Progenitor cell of endocrine pancreas (in vitro differentiated cells): ENCODE data around the gene FOXP2. TPM values are rescaled to one million over a fixed set of nuclear protein-coding genes. Genes with fewer than 3 reads are reported as not detected.

ENCODE experiments used
- DNase-seq: peaks from one replicate; pipeline ENCODE4 v3.0.0; 2021; ENCODE audit warnings: low spot score; ENCODE audit not compliant: unreplicated experiment
- H3K27ac Mint-ChIP-seq: 2 replicates; pipeline ENCODE4 v1.8.0; 2021; ENCODE audit warnings: mild to moderate bottlenecking, moderate library complexity, mixed read lengths
- H3K27me3 Mint-ChIP-seq: 2 replicates; pipeline ENCODE4 v1.8.0; 2021; ENCODE audit warnings: mixed read lengths
- H3K36me3 Mint-ChIP-seq: 2 replicates; pipeline ENCODE4 v1.8.0; 2022; ENCODE audit warnings: mixed read lengths; ENCODE audit not compliant: insufficient read depth
- H3K4me1 Mint-ChIP-seq: 2 replicates; pipeline ENCODE4 v1.8.0; 2021; ENCODE audit warnings: low read depth, mixed read lengths
- H3K4me3 Mint-ChIP-seq: 2 replicates; pipeline ENCODE4 v1.8.0; 2021; ENCODE audit warnings: low read depth, mild to moderate bottlenecking, moderate library complexity, mixed read lengths
- H3K9me3 Mint-ChIP-seq: 2 replicates; pipeline ENCODE4 v1.8.0; 2021; ENCODE audit warnings: low read depth, mixed read lengths
- CTCF ChIP-seq: fragments of 200-600 bp; sonication (generic); IDR thresholded peaks from one replicate; pipeline ENCODE4 v1.5.0; 2021; ENCODE audit warnings: antibody characterized with exemption, mild to moderate bottlenecking; ENCODE audit not compliant: unreplicated experiment
- total RNA-seq: library from RNA; stranded (reverse); gene quantifications from 2 replicates; pipeline ENCODE4 v1.2.1, GENCODE V29; 2021

The FOXP2 gene
- total RNA-seq, 1 donor from 2014 or later = 5.8 TPM

- TF ChIP-seq CTCF = no peak
- no peaks in the 10 kb centered on the region for H3K9me3 Mint-ChIP-seq
- H3K4me1 Mint-ChIP-seq = no peaks in the 10 kb centered on the region
- H3K27ac Mint-ChIP-seq = no peak overlapping the region
- no peaks in the 10 kb centered on the region for H3K27me3 Mint-ChIP-seq
- H3K4me3 Mint-ChIP-seq = no peak overlapping the region
- no peaks in the 10 kb centered on the region for H3K36me3 Mint-ChIP-seq
- DNase-seq = no peak
Measured at GRCh38 chr7:114522081-114522480, 107.5 kb downstream of the FOXP2 start.

- no peak overlapping the region for H3K4me3 Mint-ChIP-seq
- no peaks in the 10 kb centered on the region for H3K9me3 Mint-ChIP-seq
- H3K27ac Mint-ChIP-seq = no peak overlapping the region
Measured at GRCh38 chr7:114527589-114527988, 113.0 kb downstream of the FOXP2 start.

GRCh38 chr7:114530057-114530611 lies 115.5 kb downstream of the FOXP2 start:
- TF ChIP-seq CTCF = no peak
- H3K9me3 Mint-ChIP-seq = no peaks in the 10 kb centered on the region
- H3K4me3 Mint-ChIP-seq = no peak overlapping the region
- no peaks in the 10 kb centered on the region for H3K36me3 Mint-ChIP-seq
- no peak for DNase-seq
- peaks cover 15% of the 10 kb centered on the region for H3K4me1 Mint-ChIP-seq
- H3K27ac Mint-ChIP-seq = no peak overlapping the region
- no peaks in the 10 kb centered on the region for H3K27me3 Mint-ChIP-seq

More at GRCh38 chr7:114527589-114527988, 113.0 kb downstream of the FOXP2 start:
- H3K36me3 Mint-ChIP-seq = no peaks in the 10 kb centered on the region
- no peak for DNase-seq
- H3K27me3 Mint-ChIP-seq = no peaks in the 10 kb centered on the region
- TF ChIP-seq CTCF = no peak
- peaks cover 7% of the 10 kb centered on the region for H3K4me1 Mint-ChIP-seq

GRCh38 chr7:114531326-114531725 lies 116.7 kb downstream of the FOXP2 start:
- peaks cover 18% of the 10 kb centered on the region for H3K4me1 Mint-ChIP-seq
- H3K27ac Mint-ChIP-seq = no peak overlapping the region

GRCh38 chr7:114533131-114533530 lies 118.5 kb downstream of the FOXP2 start:
- no peaks in the 10 kb centered on the region for H3K27me3 Mint-ChIP-seq
- no peak overlapping the region for H3K4me3 Mint-ChIP-seq
- H3K4me1 Mint-ChIP-seq = peaks cover 18% of the 10 kb centered on the region
- no peak for DNase-seq
- no peak for TF ChIP-seq CTCF
- no peaks in the 10 kb centered on the region for H3K36me3 Mint-ChIP-seq
- H3K9me3 Mint-ChIP-seq = no peaks in the 10 kb centered on the region
- peak overlapping the region; percentile 53 for H3K27ac Mint-ChIP-seq

More at GRCh38 chr7:114531326-114531725, 116.7 kb downstream of the FOXP2 start:
- Mint-ChIP-seq H3K4me3 (no peak overlapping the region), H3K27me3 (no peaks in the 10 kb centered on the region), H3K9me3 (no peaks in the 10 kb centered on the region), H3K36me3 (no peaks in the 10 kb centered on the region)
- no peak for DNase-seq
- TF ChIP-seq CTCF = no peak
